B cell (primary cell): Measurements from ENCODE around the gene BCAR1. TPM values are rescaled to one million over a fixed set of nuclear protein-coding genes. Genes with fewer than 3 reads are reported as not detected.
"Not testable (repeated sequence)": the region's sequence is repeated elsewhere in the genome, so short reads cannot be mapped to it uniquely, and the experiment has no call there.

Source experiments
- ATAC-seq: fragments of 200-7000 bp; cut with Tn5 transposase; one replicate; pipeline ENCODE4 v1.10.0; 2021; ENCODE audit warnings: low read depth, mild to moderate bottlenecking, moderate number of reproducible peaks, moderate library complexity
- CTCF ChIA-PET: fragments of 350-600 bp; sonication (Branson Sonifier 250); formaldehyde crosslinking; loops from one replicate; lab custom pipeline; 2021; ENCODE audit warnings: antibody characterized with exemption, inconsistent platforms; lab: Charles Lee
- POLR2A ChIA-PET: fragments of 350-600 bp; sonication (Branson Sonifier 250); formaldehyde crosslinking; loops from one replicate; lab custom pipeline; 2021; ENCODE audit warnings: antibody characterized with exemption; lab: Charles Lee
- DNase-seq: peaks from one replicate; pipeline ENCODE4 v3.0.0; 2013
- H2AFZ ChIP-seq: 2 replicates; pipeline ENCODE4 v1.6.1; 2012; ENCODE audit warnings: mild to moderate bottlenecking, low read depth, low read length; ENCODE audit not compliant: insufficient read depth, poor library complexity, severe bottlenecking
- H3K27ac ChIP-seq, 2 donors: 1 replicate in 1 of 2; 2 replicates in 1 of 2; pipeline ENCODE4 v1.5.1; 2012 to 2013; ENCODE audit warnings: low read length in 2 of 2, mild to moderate bottlenecking in 2 of 2, moderate library complexity in 1 of 2
- H3K27me3 ChIP-seq, 4 experiments: fragments of 200-600 bp in 1 of 4; sonication (generic) in 1 of 4; replicated peaks in 1 of 4; 1 replicate in 2 of 4; 2 replicates in 2 of 4; pipeline versions ENCODE4 v1.6.1 to v1.7.0; 2013 to 2016; ENCODE audit warnings: low read length in 3 of 4, mild to moderate bottlenecking in 2 of 4, mixed read lengths in 1 of 4, moderate library complexity in 1 of 4; ENCODE audit not compliant: insufficient read depth in 4 of 4, control insufficient read depth in 3 of 4; ENCODE audit errors: control extremely low read depth in 1 of 4
- H3K36me3 ChIP-seq, 2 experiments: replicated peaks in 1 of 2; 1 replicate in 1 of 2; 2 replicates in 1 of 2; pipeline versions ENCODE4 v1.6.1 to v1.7.1; 2013; ENCODE audit warnings: low read length in 1 of 2; ENCODE audit not compliant: insufficient read depth in 2 of 2, control insufficient read depth in 1 of 2; ENCODE audit errors: control extremely low read depth in 1 of 2, extremely low read depth in 1 of 2
- H3K4me1 ChIP-seq, 2 donors: fragments of 200-600 bp in 1 of 2; sonication (generic) in 1 of 2; 1 replicate in 1 of 2; 2 replicates in 1 of 2; pipeline versions ENCODE4 v1.5.1 to v1.6.1; 2013 to 2017; ENCODE audit warnings: low read length in 2 of 2; ENCODE audit not compliant: control insufficient read depth in 2 of 2, insufficient read depth in 2 of 2
- H3K4me2 ChIP-seq: replicated peaks from 2 replicates; pipeline ENCODE3; 2012; ENCODE audit warnings: mild to moderate bottlenecking, low read depth, low read length; ENCODE audit not compliant: poor library complexity, severe bottlenecking
- H3K4me3 ChIP-seq, 5 experiments: fragments of 200-600 bp in 1 of 5; sonication (generic) in 1 of 5; 1 replicate in 3 of 5; 2 replicates in 2 of 5; pipeline versions ENCODE4 v1.5.1 to v1.7.0; 2011 to 2016; ENCODE audit warnings: low read length in 4 of 5, mild to moderate bottlenecking in 4 of 5, low read depth in 2 of 5, control low read depth in 1 of 5, moderate library complexity in 1 of 5; ENCODE audit not compliant: insufficient read depth in 1 of 5; ENCODE audit errors: control extremely low read depth in 1 of 5, extremely low read depth in 1 of 5
- H3K79me2 ChIP-seq: fragments of 200-600 bp; sonication (generic); one replicate; pipeline ENCODE4 v1.6.0; 2016; ENCODE audit warnings: low read length; ENCODE audit not compliant: control insufficient read depth, insufficient read depth
- H3K9ac ChIP-seq: fragments of 200-600 bp; sonication (generic); 2 replicates; pipeline ENCODE4 v1.6.1; 2017; ENCODE audit warnings: mild to moderate bottlenecking, low read length, moderate library complexity
- H3K9me3 ChIP-seq, 3 donors: one replicate each; pipeline versions ENCODE4 v1.6.1 to v1.7.1; 2013; ENCODE audit warnings: low read length in 2 of 3; ENCODE audit not compliant: control insufficient read depth in 2 of 3, insufficient read depth in 1 of 3; ENCODE audit errors: control extremely low read depth in 1 of 3
- H4K20me1 ChIP-seq: 2 replicates; pipeline ENCODE4 v1.6.0; 2012; ENCODE audit warnings: mild to moderate bottlenecking, low read length; ENCODE audit not compliant: insufficient read depth, control insufficient read depth, poor library complexity, severe bottlenecking
- H3K27ac Mint-ChIP-seq: one replicate; pipeline ENCODE4 v1.8.0; 2021; ENCODE audit warnings: mixed read lengths
- H3K27me3 Mint-ChIP-seq: one replicate; pipeline ENCODE4 v1.8.0; 2021; ENCODE audit warnings: mixed read lengths
- H3K4me1 Mint-ChIP-seq: one replicate; pipeline ENCODE4 v1.8.0; 2021; ENCODE audit warnings: mixed read lengths
- H3K4me3 Mint-ChIP-seq: one replicate; pipeline ENCODE4 v1.8.0; 2021; ENCODE audit warnings: mixed read lengths
- H3K9me3 Mint-ChIP-seq: one replicate; pipeline ENCODE4 v1.8.0; 2022; ENCODE audit warnings: mixed read lengths; ENCODE audit not compliant: insufficient read depth
- CTCF ChIP-seq: fragments of 200-600 bp; IDR thresholded peaks from one replicate; pipeline ENCODE4 v1.8.0; 2022; ENCODE audit warnings: antibody characterized with exemption, mild to moderate bottlenecking
- EZH2 ChIP-seq: IDR thresholded peaks from 2 replicates; pipeline ENCODE4 v1.6.1; 2012; ENCODE audit warnings: borderline replicate concordance, low read depth, mild to moderate bottlenecking, moderate library complexity, low read length; ENCODE audit not compliant: insufficient read depth, poor library complexity, severe bottlenecking
- WGBS: methylation state at CpG from one replicate; pipeline ENCODE4 v1.1.5; 2013; ENCODE audit warnings: missing lambda C conversion rate; ENCODE audit not compliant: insufficient coverage; 5-methylcytosine and 5-hydroxymethylcytosine counted together
- intact Hi-C: fragments of 100-400 bp; cut with micrococcal nuclease; formaldehyde crosslinking; loops from one replicate; pipeline ENCODE4 v1.10.0; 2022
- polyA plus RNA-seq: library from polyadenylated mRNA; depleted of rRNA; stranded (reverse); fragments of >200 nt; gene quantifications from 2 replicates; pipeline ENCODE4 v1.2.3, GENCODE V29; 2012
- total RNA-seq, 2 donors: library from RNA; stranded (reverse); fragments of 120-200 nt in 1 of 2; gene quantifications; 1 replicate in 1 of 2; 2 replicates in 1 of 2; pipeline versions ENCODE4 v1.2.3 to v1.2.4, GENCODE V29; 2013 to 2022

The BCAR1 gene
- total and polyA plus RNA-seq, 2 donors (not counting 1 experiment from before 2014, with no cell fraction given) = not detected

GRCh38 chr16:75216127-75216526, 35.3 kb downstream of the BCAR1 start:
- TF ChIP-seq CTCF (no peak), EZH2 (no peak)
- H3K9me3 ChIP-seq = no peaks in the 10 kb centered on the region
- no peaks in the 10 kb centered on the region for H4K20me1 ChIP-seq
- no peak overlapping the region for H3K9ac ChIP-seq
- H3K4me3 ChIP-seq = no peak overlapping the region
- peaks cover 0 to 14% (median 0%) of the 10 kb centered on the region in 4 experiments for H3K27me3 ChIP-seq
- no peak overlapping the region for H3K4me3 Mint-ChIP-seq
- ATAC-seq = no peak
- H2AFZ ChIP-seq = no peak overlapping the region
- no peak for DNase-seq
- H3K36me3 ChIP-seq = no peaks in the 10 kb centered on the region
- ChIA-PET POLR2A (no interaction called here), CTCF (interaction anchor here (1.1 to 1.5 kb wide), 3 partner anchors 15 to 19 kb away, joined by 3 to 4 read pairs (median 4); no protein-coding TSS in a partner anchor)
- 100% methylated on average over 1 of the region's 2 CpGs for WGBS
- H3K9me3 Mint-ChIP-seq = no peaks in the 10 kb centered on the region
- peaks cover 13% of the 10 kb centered on the region for H3K4me1 Mint-ChIP-seq
- intact Hi-C loops = no loop called here
- no peaks in the 10 kb centered on the region for H3K4me1 ChIP-seq
- H3K27ac Mint-ChIP-seq = no peak overlapping the region
- H3K79me2 ChIP-seq = no peaks in the 10 kb centered on the region
- no peak overlapping the region for H3K27ac ChIP-seq
- H3K27me3 Mint-ChIP-seq = peaks cover 11% of the 10 kb centered on the region
- no peak overlapping the region for H3K4me2 ChIP-seq

- intact Hi-C loops, H3K79me2 ChIP-seq, POLR2A ChIA-PET, H3K9ac ChIP-seq, CTCF ChIA-PET, H3K27ac Mint-ChIP-seq, H3K27ac ChIP-seq, H4K20me1 ChIP-seq, ATAC-seq, H3K4me1 ChIP-seq, H2AFZ ChIP-seq, H3K9me3 Mint-ChIP-seq, H3K9me3 ChIP-seq, H3K4me1 Mint-ChIP-seq, H3K4me3 ChIP-seq, DNase-seq, H3K4me3 Mint-ChIP-seq, H3K4me2 ChIP-seq, H3K36me3 ChIP-seq: not testable (repeated sequence)
- WGBS = 93% methylated on average over 9 of the region's 10 CpGs
- peaks cover 13% of the 10 kb centered on the region for H3K27me3 Mint-ChIP-seq
- H3K27me3 ChIP-seq = peaks cover 0 to 13% (median 0%) of the 10 kb centered on the region in 4 experiments
Observed at GRCh38 chr16:75211286-75211685, 40.1 kb downstream of the BCAR1 start.
